Stimulated activated CD4-positive, alpha-beta T cell treated with anti-CD3 and anti-CD28 coated beads, TNF-alpha, amount 100 ng/mL, for 48 hours (primary cell): ENCODE data around the gene CKS2.

Experiments
- DNase-seq, 3 donors: peaks; one replicate each; pipeline ENCODE4 v3.0.0-alpha.2; 2020; ENCODE audit warnings: low read depth in 3 of 3

CKS2 gene

GRCh38 chr9:89365532-89365912, 54.5 kb downstream of the CKS2 start:
- no peak for DNase-seq
